GM11168 (cell line): Measurements from ENCODE around the gene H19.

Source experiments
- in situ Hi-C: fragments of 300-500 bp; cut with MboI; formaldehyde crosslinking; loops from one replicate; pipeline ENCODE4 v1.12.0; 2022; ENCODE audit warnings: low sequenced_read_pairs; ENCODE audit not compliant: unreplicated experiment

The H19 gene

GRCh38 chr11:1997755-1998154 is at the start of gene H19:
Gene H19 (minus strand): TSS chr11:1997842.
- in situ Hi-C loops = no loop called here

- in situ Hi-C loops = no loop called here
Measured at GRCh38 chr11:2041963-2042362, 44.3 kb upstream of the H19 start.

GRCh38 chr11:2041153-2041552 is 43.5 kb upstream of the H19 start:
- in situ Hi-C loops = no loop called here

- in situ Hi-C loops = no loop called here
Measured at GRCh38 chr11:2039198-2039759, 41.6 kb upstream of the H19 start.

- in situ Hi-C loops = no loop called here
Measured at GRCh38 chr11:2036863-2037486, 39.3 kb upstream of the H19 start.

- in situ Hi-C loops = no loop called here
Measured at GRCh38 chr11:2035382-2035781, 37.7 kb upstream of the H19 start.

- in situ Hi-C loops = no loop called here
Measured at GRCh38 chr11:2031058-2031457, 33.4 kb upstream of the H19 start.

- in situ Hi-C loops = no loop called here
Measured at GRCh38 chr11:2027708-2028107, 30.1 kb upstream of the H19 start.

- in situ Hi-C loops = no loop called here
Measured at GRCh38 chr11:2015025-2015424, 17.4 kb upstream of the H19 start.

- in situ Hi-C loops = no loop called here
Measured at GRCh38 chr11:2012440-2012839, 14.8 kb upstream of the H19 start.

GRCh38 chr11:2004466-2004865 is 6.8 kb upstream of the H19 start:
- in situ Hi-C loops = no loop called here

- in situ Hi-C loops = no loop called here
Measured at GRCh38 chr11:2002807-2003206, 5.2 kb upstream of the H19 start.

- in situ Hi-C loops = no loop called here
Measured at GRCh38 chr11:2002042-2002776, 4.6 kb upstream of the H19 start.

- in situ Hi-C loops = no loop called here
Measured at GRCh38 chr11:1998861-1999260, 1.2 kb upstream of the H19 start.

GRCh38 chr11:1998290-1998689 is 648 bp upstream of the H19 start:
- in situ Hi-C loops = no loop called here

- in situ Hi-C loops = no loop called here
Measured at GRCh38 chr11:1994121-1994520, 3.5 kb downstream of the H19 start.

GRCh38 chr11:1992111-1992510 is 5.5 kb downstream of the H19 start:
- in situ Hi-C loops = no loop called here

GRCh38 chr11:1990872-1991578 is 6.6 kb downstream of the H19 start:
- in situ Hi-C loops = no loop called here

GRCh38 chr11:1989953-1990352 is 7.7 kb downstream of the H19 start:
- in situ Hi-C loops = no loop called here

- in situ Hi-C loops = no loop called here
Measured at GRCh38 chr11:1988667-1989317, 8.8 kb downstream of the H19 start.

GRCh38 chr11:1988174-1988573 is 9.5 kb downstream of the H19 start:
- in situ Hi-C loops = no loop called here
